ENCODE measurements around the gene NT5C1B. TPM values are rescaled to one million over a fixed set of nuclear protein-coding genes. Genes with fewer than 3 reads are reported as not detected.

The NT5C1B gene
- total RNA-seq, 4 donors from 2014 or later, result not detected

DNA sequence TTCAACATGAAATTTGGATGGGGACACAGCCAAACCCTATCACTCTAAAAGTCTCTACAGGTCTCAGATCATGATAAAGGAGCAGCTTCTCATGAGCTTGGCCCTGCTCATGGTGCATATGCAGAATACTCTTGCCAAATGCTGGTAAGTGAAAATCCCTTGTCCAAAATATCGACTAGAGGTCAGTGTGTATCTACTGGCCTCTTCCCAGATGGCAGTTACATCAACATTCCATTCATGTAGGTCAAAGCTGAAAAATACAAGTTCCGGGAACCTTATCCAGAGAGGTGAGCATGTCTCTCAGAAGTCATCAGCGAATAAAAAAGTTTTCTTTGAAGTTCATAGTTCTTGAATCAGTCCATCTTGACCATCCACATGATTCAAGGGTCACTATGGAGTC is 7.6 kb upstream of the NT5C1B start:
- TF ChIP-seq CTCF (IDR thresholded peaks at IDR 0.05) (no peak), POLR2A (IDR thresholded peaks at IDR 0.05) (no peak)
- H3K4me3 ChIP-seq, result no peak overlapping the region

DNA sequence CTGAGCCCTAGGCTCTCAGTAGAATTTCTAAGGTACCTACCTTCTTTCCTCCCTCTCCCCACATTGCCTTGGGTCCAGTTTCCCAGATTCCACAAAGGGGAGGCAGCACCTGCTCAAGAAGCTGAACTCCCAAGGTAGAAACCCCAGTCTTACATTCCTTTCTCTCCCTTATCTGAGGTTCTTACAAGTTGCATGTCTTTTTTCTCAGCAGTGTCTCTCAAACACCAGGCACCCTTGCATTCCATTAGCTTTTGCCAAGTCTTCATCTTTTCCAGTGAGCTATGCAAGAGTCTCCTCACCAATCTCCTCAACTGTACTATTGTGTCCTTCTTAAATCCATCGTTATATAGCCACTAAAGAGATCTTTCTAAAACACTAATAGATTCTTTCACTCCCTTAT is 4.1 kb upstream of the NT5C1B start:
- no peak for TF ChIP-seq POLR2A (IDR thresholded peaks at IDR 0.05)
- TF ChIP-seq CTCF (IDR thresholded peaks at IDR 0.05), result no peak

More for the DNA sequence above, 7.6 kb upstream of the NT5C1B start:
- DNase-seq, result no peak
- Histone ChIP-seq H3K4me1 (no peaks in the 10 kb centered on the region), H3K36me3 (no peaks in the 10 kb centered on the region), H3K9me3 (no peaks in the 10 kb centered on the region), H3K27ac (no peak overlapping the region), H3K27me3 (no peaks in the 10 kb centered on the region)
- intact Hi-C loops (cut with DNase I; ENCODE audit: low total_unique reads), result no loop called here

GRCh38 chr2:18592372-18592771 is 3.0 kb upstream of the NT5C1B start:
- no peaks in the 10 kb centered on the region for H3K4me1 ChIP-seq
- intact Hi-C loops (cut with DNase I; ENCODE audit: low total_unique reads), result no loop called here

More for the DNA sequence above, 4.1 kb upstream of the NT5C1B start:
- Histone ChIP-seq H3K4me3 (no peak overlapping the region), H3K27ac (no peak overlapping the region), H3K4me1 (no peaks in the 10 kb centered on the region), H3K9me3 (no peaks in the 10 kb centered on the region), H3K27me3 (no peaks in the 10 kb centered on the region), H3K36me3 (no peaks in the 10 kb centered on the region)
- no peak for DNase-seq
- intact Hi-C loops (cut with DNase I; ENCODE audit: low total_unique reads), result no loop called here

GRCh38 chr2:18588802-18589201 is 567 bp downstream of the NT5C1B start:
- Histone ChIP-seq H3K4me1 (no peaks in the 10 kb centered on the region), H3K27me3 (no peaks in the 10 kb centered on the region), H3K9me3 (no peaks in the 10 kb centered on the region), H3K27ac (no peak overlapping the region), H3K36me3 (no peaks in the 10 kb centered on the region), H3K4me3 (no peak overlapping the region)
- TF ChIP-seq CTCF (IDR thresholded peaks at IDR 0.05) (no peak), POLR2A (IDR thresholded peaks at IDR 0.05) (no peak)
- no peak for DNase-seq
- intact Hi-C loops (cut with DNase I; ENCODE audit: low total_unique reads), result no loop called here

More at GRCh38 chr2:18592372-18592771, 3.0 kb upstream of the NT5C1B start:
- H3K4me3 ChIP-seq, result no peak overlapping the region
- H3K27ac ChIP-seq, result no peak overlapping the region
- no peaks in the 10 kb centered on the region for H3K27me3 ChIP-seq
- no peaks in the 10 kb centered on the region for H3K9me3 ChIP-seq
- DNase-seq, result no peak
- H3K36me3 ChIP-seq, result no peaks in the 10 kb centered on the region
- TF ChIP-seq POLR2A (IDR thresholded peaks at IDR 0.05) (no peak), CTCF (IDR thresholded peaks at IDR 0.05) (no peak)

DNA sequence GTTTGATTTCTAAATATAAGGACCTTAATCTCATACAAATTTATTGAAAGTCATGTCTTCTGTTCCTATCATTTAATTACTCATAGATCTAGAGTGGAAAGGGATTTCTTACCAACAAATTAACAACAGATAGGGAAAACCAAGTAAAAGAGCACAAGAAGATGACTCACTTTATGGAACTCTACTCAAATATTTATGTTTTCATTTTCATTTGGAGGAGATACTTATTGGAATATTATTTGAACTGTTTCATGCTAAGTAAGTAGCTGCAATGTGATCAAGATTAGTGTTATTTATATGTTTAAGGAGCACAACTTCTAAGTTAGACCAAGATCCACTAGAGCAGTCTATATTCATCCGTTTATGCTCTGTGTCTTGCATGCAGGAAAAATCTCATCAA is 1.3 kb downstream of the NT5C1B start:
- Histone ChIP-seq H3K4me1 (no peaks in the 10 kb centered on the region), H3K9me3 (no peaks in the 10 kb centered on the region), H3K27ac (no peak overlapping the region), H3K36me3 (no peaks in the 10 kb centered on the region), H3K4me3 (no peak overlapping the region), H3K27me3 (no peaks in the 10 kb centered on the region)
- DNase-seq, result no peak
- intact Hi-C loops (cut with DNase I; ENCODE audit: low total_unique reads), result no loop called here
- no peak for TF ChIP-seq POLR2A (IDR thresholded peaks at IDR 0.05)

- no peaks in the 10 kb centered on the region for H3K36me3 ChIP-seq
- intact Hi-C loops (cut with DNase I; ENCODE audit: low total_unique reads), result no loop called here
- no peak for DNase-seq
These were observed 3.8 kb downstream of the NT5C1B start for GRCh38 chr2:18585526-18585925.

More at GRCh38 chr2:18585526-18585925, 3.8 kb downstream of the NT5C1B start:
- no peaks in the 10 kb centered on the region for H3K4me1 ChIP-seq
- no peaks in the 10 kb centered on the region for H3K9me3 ChIP-seq
- TF ChIP-seq CTCF (IDR thresholded peaks at IDR 0.05) (no peak), POLR2A (IDR thresholded peaks at IDR 0.05) (no peak)
- H3K4me3 ChIP-seq, result no peak overlapping the region
- no peak overlapping the region for H3K27ac ChIP-seq
- H3K27me3 ChIP-seq, result no peaks in the 10 kb centered on the region
